ENCODE measurements around the gene CD40.

CD40 gene

GRCh38 chr20:46135856-46136633, 17.9 kb downstream of the CD40 start:
- TF ChIP-seq ZNF274 (IDR thresholded peaks at IDR 0.05; ENCODE audit: low read depth, low read length) = no peak
- no peak overlapping the region for H3K4me3 ChIP-seq (ENCODE audit: low read length)

GRCh38 chr20:46137816-46138215, 19.7 kb downstream of the CD40 start:
- H3K4me3 ChIP-seq (ENCODE audit: low read length) = no peak overlapping the region
- no peak for TF ChIP-seq ZNF274 (IDR thresholded peaks at IDR 0.05; ENCODE audit: low read depth, low read length)

- no peak overlapping the region for H3K4me3 ChIP-seq (ENCODE audit: low read length)
- TF ChIP-seq ZNF274 (IDR thresholded peaks at IDR 0.05; ENCODE audit: low read depth, low read length) = no peak
Measured at GRCh38 chr20:46139266-46139889, 21.3 kb downstream of the CD40 start.

- no peak overlapping the region for H3K4me3 ChIP-seq (ENCODE audit: low read length)
- no peak for TF ChIP-seq ZNF274 (IDR thresholded peaks at IDR 0.05; ENCODE audit: low read depth, low read length)
Measured at GRCh38 chr20:46139908-46140482, 21.9 kb downstream of the CD40 start.

- no peak overlapping the region for H3K4me3 ChIP-seq (ENCODE audit: low read length)
- TF ChIP-seq ZNF274 (IDR thresholded peaks at IDR 0.05; ENCODE audit: low read depth, low read length) = no peak
Measured at GRCh38 chr20:46142124-46142523, 24.0 kb downstream of the CD40 start.

- H3K4me3 ChIP-seq (ENCODE audit: low read length) = no peak overlapping the region
- no peak for TF ChIP-seq ZNF274 (IDR thresholded peaks at IDR 0.05; ENCODE audit: low read depth, low read length)
Measured at GRCh38 chr20:46144432-46145025, 26.4 kb downstream of the CD40 start.

- H3K4me3 ChIP-seq (ENCODE audit: low read length) = no peak overlapping the region
- no peak for TF ChIP-seq ZNF274 (IDR thresholded peaks at IDR 0.05; ENCODE audit: low read depth, low read length)
Measured at GRCh38 chr20:46145713-46146112, 27.6 kb downstream of the CD40 start.

- no peak overlapping the region for H3K4me3 ChIP-seq (ENCODE audit: low read length)
- no peak for TF ChIP-seq ZNF274 (IDR thresholded peaks at IDR 0.05; ENCODE audit: low read depth, low read length)
Measured at GRCh38 chr20:46148313-46149208, 30.4 kb downstream of the CD40 start.

- TF ChIP-seq ZNF274 (IDR thresholded peaks at IDR 0.05; ENCODE audit: low read depth, low read length) = no peak
- H3K4me3 ChIP-seq (ENCODE audit: low read length) = no peak overlapping the region
Measured at GRCh38 chr20:46150943-46151342, 32.8 kb downstream of the CD40 start.

- no peak overlapping the region for H3K4me3 ChIP-seq (ENCODE audit: low read length)
Measured at GRCh38 chr20:46151936-46152335, 33.8 kb downstream of the CD40 start.

GRCh38 chr20:46152824-46153586, 34.9 kb downstream of the CD40 start:
- H3K4me3 ChIP-seq (ENCODE audit: low read length) = no peak overlapping the region

More at GRCh38 chr20:46151936-46152335, 33.8 kb downstream of the CD40 start:
- TF ChIP-seq ZNF274 (IDR thresholded peaks at IDR 0.05; ENCODE audit: low read depth, low read length) = no peak

GRCh38 chr20:46154305-46154704, 36.2 kb downstream of the CD40 start:
- TF ChIP-seq ZNF274 (IDR thresholded peaks at IDR 0.05; ENCODE audit: low read depth, low read length) = no peak
- H3K4me3 ChIP-seq (ENCODE audit: low read length) = no peak overlapping the region

More at GRCh38 chr20:46152824-46153586, 34.9 kb downstream of the CD40 start:
- no peak for TF ChIP-seq ZNF274 (IDR thresholded peaks at IDR 0.05; ENCODE audit: low read depth, low read length)

- no peak overlapping the region for H3K4me3 ChIP-seq (ENCODE audit: low read length)
- TF ChIP-seq ZNF274 (IDR thresholded peaks at IDR 0.05; ENCODE audit: low read depth, low read length) = no peak
Measured at GRCh38 chr20:46154796-46155195, 36.7 kb downstream of the CD40 start.
